GM21717 (cell line): Measurements from ENCODE around the gene LSM14B.
"Not testable (repeated sequence)": the region's sequence is repeated elsewhere in the genome, so short reads cannot be mapped to it uniquely, and the experiment has no call there.

Source experiments
- ATAC-seq: cut with Tn5 transposase; IDR thresholded peaks from one replicate; pipeline ENCODE4 v1.9.1; 2021; ENCODE audit warnings: mild to moderate bottlenecking, moderate library complexity; ENCODE audit not compliant: unreplicated experiment

Gene LSM14B

DNA sequence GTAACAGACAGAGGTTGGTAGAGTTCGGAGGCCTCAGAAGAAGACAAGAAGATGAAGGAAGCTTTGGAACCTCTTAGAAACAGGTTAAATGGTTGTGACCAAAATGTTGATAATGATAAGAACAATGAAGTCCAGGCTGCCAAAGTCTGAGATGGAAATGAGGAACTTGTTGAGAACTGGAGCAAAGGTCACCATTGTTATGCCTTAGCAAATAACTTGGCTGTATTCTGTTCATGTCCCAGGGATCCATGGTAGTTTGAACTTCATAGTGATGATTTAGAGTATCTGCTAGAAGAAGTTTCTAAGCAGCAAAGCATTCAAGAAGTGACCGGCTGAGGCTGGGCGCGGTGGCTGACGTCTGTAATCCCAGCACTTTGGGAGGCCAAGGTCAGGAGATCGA lies 11.1 kb upstream of the LSM14B start:
- ATAC-seq: no peak

DNA sequence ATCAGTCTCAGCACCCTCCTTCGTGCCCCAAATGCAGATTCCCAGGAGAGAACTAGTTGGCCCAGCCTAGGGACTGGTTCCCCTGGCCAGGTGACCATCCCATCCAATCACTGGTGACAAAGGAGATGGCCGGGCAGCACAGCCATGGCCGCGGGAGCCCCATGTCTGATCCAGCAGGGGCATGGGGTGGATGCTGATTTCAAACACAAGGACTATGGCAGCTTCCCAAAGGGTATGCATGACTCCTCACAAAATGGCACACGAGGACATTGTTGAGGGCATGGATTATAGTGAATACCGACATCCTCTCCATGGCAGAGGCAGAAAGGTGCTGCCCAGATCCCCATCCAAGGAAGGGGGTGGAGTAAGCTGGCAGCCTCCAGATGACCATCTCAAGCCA lies 9.9 kb upstream of the LSM14B start:
- no peak for ATAC-seq

DNA sequence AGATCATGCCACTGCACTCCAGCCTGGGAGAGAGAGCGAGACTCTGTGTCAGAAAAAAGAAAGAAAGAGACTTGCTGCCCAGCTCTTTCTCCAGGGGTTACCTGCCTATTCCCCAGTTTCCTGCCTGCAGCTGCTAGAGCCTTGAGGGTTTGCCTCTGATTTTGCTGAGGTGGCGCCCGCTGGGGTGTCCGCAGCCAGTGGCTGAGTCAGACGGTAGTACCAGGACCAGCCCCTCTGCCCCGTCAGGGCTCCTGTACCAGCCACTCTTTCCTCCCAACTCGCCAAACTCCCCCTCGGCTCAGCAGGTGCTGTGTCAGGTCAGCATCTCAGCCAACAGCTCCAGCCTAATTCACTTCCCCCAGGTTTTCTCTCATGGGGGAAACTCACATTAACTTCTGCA lies 7.4 kb upstream of the LSM14B start:
- ATAC-seq: no peak

DNA sequence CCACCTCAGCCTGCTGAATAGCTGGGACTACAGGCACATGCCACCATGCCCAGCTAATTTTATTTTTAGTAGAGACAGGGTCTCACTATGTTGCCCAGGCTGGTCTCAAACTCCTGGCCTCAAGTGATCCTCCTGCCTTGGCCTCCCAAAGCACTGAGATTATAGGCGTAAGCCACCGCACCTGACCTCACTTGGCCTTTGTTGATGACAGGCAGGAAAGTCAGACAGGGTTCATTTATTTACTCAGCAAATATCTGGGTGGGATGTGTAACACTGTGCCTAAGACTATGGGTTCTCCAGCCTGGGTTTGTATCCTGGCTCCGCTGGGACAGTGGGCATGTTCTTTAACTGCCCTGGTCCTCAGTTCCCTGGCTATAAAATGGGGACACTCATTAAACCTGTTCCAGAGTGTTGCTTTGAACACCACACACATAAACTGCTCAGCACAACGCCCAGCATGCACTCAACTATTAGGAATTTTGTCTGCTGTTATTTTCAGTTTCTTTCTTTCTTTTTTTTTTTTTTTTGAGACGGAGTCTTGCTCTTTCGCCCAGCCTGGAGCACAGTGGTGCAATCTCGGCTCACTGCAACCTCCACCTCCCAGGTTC lies 6.4 kb upstream of the LSM14B start:
- ATAC-seq: not testable (repeated sequence)

- no peak for ATAC-seq
These were observed 5.5 kb upstream of the LSM14B start for GRCh38 chr20:62116558-62117361.

DNA sequence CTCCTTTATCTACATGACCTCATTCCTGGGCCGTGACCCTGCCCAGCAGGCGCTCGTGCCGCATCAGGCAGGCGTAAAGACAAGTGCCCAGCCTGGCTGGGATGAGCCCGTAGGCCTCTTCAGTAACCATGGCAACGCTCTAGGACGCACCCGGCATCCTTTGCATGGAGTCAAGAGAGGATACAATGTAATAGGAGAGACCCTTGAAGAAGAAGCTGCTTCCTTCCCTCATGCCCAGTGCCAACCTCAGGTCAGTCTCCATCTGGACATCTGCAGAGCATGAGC lies 5.0 kb upstream of the LSM14B start:
- ATAC-seq: no peak

- no peak for ATAC-seq
These were observed 4.6 kb upstream of the LSM14B start for GRCh38 chr20:62117658-62118057.

DNA sequence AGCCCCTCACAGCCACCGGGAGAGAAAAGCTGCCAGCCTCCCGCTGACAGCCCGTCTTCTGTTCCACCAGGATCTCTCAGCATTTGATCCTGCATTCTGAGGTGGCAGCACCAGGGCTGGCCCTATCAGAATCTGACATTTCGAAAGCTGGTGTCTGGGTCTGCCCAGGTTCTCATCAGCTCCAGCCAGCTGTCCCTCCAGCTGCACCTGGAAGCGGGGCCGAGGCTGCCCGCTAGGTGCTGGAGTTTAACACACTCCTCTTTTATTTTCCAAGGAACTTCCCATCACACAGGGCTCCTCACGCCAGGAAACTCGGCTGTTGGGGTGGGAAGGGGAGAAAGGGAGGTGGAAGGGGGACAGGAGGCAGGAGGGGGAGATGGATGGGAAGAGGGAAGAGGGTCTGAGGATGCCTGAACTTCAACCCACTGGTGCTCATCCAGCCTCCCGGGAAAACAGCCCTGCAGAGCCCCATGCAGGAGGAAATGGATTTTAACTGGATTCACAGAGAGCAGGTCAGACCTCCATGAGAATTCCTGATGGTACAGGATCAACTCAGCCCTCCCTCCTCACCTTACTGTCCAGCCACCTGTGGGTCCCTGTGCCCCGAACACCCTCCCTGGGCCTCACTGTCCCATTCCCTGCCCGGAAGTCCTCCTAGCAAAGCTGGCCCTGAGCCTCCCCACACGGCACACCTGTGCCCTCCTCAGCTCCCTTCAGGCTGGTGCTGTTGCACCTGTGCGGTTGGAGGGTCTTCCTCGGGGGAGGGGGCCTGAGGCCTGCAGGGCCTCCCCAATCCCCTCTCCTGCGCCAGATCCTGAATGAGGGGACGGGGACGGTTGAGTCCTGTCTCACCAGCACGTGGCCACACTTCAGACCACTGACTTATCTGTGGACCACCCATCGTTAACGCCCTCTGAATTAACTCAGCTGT lies 3.9 kb upstream of the LSM14B start:
- no peak for ATAC-seq

GRCh38 chr20:62119115-62119514 lies 3.2 kb upstream of the LSM14B start:
- ATAC-seq: no peak

- no peak for ATAC-seq
These were observed 2.5 kb upstream of the LSM14B start for GRCh38 chr20:62119591-62120364.

DNA sequence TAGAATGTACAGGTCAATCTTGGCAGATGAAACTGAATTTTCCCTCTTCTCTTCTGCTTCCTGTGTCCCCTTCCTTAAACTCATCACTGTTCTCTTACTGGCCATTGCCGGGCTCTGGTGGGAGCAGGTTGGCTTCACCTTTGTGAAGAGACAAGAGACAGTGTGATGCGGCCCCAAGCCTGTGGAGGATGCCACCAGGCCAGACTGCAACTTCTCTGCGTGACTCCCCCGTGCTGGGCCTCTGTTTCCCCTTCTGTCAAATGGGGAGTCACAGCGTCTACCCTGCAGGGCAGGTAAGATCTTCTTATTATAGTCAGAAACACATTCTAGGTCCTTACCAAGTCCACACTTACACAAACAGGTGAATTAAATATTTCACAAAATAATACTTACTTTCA lies 1.9 kb upstream of the LSM14B start:
- no peak for ATAC-seq

DNA sequence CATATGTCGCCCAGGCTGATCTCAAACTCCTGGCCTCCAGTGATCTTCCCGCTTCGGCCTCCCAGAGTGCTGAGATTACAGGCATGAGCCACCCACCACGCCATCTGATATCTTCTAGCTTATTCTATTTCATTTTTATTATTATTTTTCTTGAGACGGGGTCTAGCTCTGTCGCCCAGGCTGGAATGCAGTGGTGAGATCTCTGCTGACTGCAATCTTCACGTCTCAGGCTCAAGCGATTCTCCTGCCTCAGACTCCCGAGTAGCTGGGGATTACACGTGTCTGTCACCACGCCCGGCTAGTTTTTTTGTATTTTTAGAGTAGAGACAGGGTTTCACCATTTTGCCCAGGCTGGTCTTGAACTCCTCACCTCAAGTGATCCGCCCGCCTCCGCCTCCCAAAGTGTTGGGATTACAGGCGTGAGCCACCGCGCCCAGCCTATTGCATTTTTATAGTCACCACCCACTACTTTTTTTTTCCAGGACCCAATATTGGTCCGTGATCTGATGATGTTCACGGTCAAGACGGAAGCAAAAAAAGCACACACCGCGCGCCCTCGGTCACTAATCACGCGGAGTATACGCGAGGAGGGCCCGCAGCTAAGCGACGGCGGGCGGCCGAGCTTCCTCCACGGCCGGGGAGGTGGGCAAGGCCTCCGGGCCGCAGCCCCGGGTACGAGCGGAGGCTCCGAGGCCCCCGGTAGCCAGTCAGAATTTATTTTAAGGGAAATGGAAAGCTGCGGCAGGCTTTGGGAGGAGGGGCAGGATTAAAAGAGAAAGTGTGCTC lies 1.1 kb upstream of the LSM14B start:
- peak; percentile 15 for ATAC-seq

GRCh38 chr20:62122654-62123449 lies 577 bp downstream of the LSM14B start:
- peak; percentile 18 for ATAC-seq

DNA sequence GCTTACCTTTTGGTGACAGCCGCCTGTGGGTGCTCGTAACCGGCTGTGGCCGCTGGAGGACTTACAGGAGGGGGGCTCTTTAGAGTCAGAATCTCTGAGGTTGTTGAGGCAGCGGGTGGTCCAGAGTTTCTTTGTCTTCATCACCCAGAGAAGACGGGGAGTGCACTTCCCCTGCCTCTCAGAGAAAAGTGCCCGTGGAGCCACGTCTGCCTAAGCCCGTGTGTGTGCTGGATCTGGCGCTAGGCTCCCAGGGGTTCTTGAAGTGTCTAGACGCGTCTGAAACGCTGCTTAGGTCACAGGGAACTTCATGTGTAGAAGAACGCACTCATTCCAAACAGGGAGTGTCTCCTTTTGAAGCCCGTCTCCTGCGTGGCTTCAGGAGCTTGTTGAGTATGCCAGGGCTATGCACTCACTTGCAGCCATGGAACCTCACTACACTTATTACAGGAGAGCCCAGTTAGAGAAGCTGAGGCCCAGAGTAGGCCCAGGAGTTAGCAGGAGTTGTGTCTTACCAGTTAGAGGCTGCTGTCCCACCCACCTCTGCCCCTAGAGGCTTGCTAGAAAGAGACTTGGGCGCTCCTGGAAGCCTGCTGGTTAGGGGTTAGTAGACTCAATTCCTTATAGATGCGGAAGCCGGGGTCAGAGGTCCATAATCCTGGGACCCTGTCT lies 1.3 kb downstream of the LSM14B start:
- ATAC-seq: no peak

DNA sequence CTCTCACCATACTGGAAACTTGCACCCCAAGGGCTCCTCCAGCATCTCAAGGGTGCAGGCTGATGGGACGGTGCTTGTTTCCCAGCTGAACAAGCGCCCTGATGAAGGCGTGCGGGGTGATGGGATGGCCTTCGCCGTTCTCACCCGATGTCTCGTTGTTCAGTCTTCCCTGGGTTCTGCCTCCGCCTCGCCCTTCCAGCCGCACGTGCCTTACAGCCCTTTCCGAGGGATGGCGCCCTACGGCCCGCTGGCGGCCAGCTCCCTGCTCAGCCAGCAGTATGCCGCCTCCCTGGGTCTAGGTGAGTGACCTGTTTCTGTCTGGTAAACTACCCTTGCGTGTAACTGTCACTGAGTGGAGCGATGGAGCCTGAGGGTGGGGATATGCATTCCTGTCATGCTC lies 3.9 kb downstream of the LSM14B start:
- no peak for ATAC-seq

GRCh38 chr20:62127799-62128198 lies 5.5 kb downstream of the LSM14B start:
- ATAC-seq: no peak

- ATAC-seq: no peak
These were observed 6.2 kb downstream of the LSM14B start for GRCh38 chr20:62128502-62128901.

DNA sequence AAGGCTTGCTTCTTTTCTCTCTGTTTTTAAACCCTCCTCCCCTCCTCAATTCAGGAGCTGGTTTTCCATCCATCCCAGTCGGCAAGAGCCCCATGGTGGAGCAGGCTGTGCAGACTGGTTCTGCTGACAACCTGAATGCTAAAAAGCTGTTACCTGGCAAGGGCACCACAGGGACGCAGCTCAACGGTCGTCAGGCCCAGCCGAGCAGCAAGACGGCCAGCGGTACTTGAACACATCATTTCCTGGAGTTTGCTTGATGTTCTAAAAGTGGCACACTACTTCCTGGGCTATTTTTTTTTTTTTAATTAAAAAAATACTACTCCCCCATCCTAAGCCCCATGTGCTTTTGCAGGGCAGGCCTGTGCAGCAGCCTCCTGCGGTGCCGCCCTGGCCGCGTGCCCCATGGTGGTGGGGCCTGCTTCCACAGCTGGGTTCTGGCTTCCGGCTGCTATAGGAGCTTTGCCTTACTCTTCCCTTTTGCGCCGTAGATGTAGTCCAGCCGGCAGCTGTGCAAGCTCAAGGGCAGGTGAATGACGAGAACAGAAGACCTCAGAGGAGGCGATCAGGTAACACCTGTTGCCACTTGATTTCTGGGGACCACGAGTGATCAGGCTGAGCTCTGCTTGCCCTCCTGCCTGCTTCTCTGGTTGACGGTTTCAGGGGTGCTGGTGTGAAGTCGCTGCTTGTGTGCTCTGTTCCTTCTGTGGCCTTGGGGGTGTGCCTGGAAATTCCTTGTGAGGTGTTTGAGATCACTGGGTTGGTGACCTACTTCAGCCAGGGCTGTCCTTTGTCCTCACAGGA lies 7.7 kb downstream of the LSM14B start:
- ATAC-seq: no peak
